GM12878 (cell line): ENCODE data around the gene RALGAPA1.

Experiments
- FOS ChIP-seq: IDR thresholded peaks from 3 replicates; pipeline ENCODE4 v1.6.1; 2011; ENCODE audit warnings: borderline replicate concordance; ENCODE audit not compliant: insufficient read length; ENCODE audit errors: extremely low read depth
- IKZF1 ChIP-seq: fragments of 450-650 bp; conservative IDR thresholded peaks from 2 replicates; pipeline ENCODE4 v1.6.1; 2017; ENCODE audit warnings: antibody characterized with exemption, mild to moderate bottlenecking
- MAX ChIP-seq: IDR thresholded peaks from 2 replicates; pipeline ENCODE4 v1.6.1; 2012; ENCODE audit warnings: low read depth, low read length, improper control_type of control experiment
- POLR2A ChIP-seq: IDR thresholded peaks from 2 replicates; pipeline ENCODE4 v1.6.1; 2011; ENCODE audit warnings: low read depth, mild to moderate bottlenecking, low read length
- POLR2AphosphoS5 ChIP-seq: IDR thresholded peaks from 2 replicates; pipeline ENCODE4 v1.6.1; 2011; ENCODE audit warnings: mild to moderate bottlenecking, low read length, inconsistent platforms
- RBBP5 ChIP-seq: fragments of 200-600 bp; sonication (generic); conservative IDR thresholded peaks from 2 replicates; pipeline ENCODE4 v1.6.1; 2016
- TCF7 ChIP-seq: IDR thresholded peaks from 2 replicates; pipeline ENCODE4 v1.6.1; 2014; ENCODE audit warnings: antibody characterized with exemption, borderline replicate concordance
- ZBTB4 ChIP-seq: fragments of 450-650 bp; formaldehyde crosslinking; IDR thresholded peaks from 2 replicates; pipeline ENCODE4 v1.4.0; 2022; ENCODE audit warnings: mild to moderate bottlenecking, moderate library complexity
- TF ChIP-seq, protein P1 (sequence below), 3 experiments: IDR thresholded peaks in 2 of 3; conservative IDR thresholded peaks in 1 of 3; 2 replicates each; pipeline ENCODE4 v1.5.1; 2011; ENCODE audit warnings: low read depth in 3 of 3, low read length in 3 of 3, mild to moderate bottlenecking in 3 of 3, control low read depth in 2 of 3, moderate library complexity in 2 of 3, inconsistent platforms in 1 of 3, mixed read lengths in 1 of 3; ENCODE audit not compliant: control insufficient read depth in 2 of 3, insufficient read depth in 1 of 3; ENCODE audit errors: extremely low read depth in 1 of 3
- TF ChIP-seq, protein P2 (sequence below): fragments of 450-650 bp; IDR thresholded peaks from 2 replicates; pipeline ENCODE4 v1.6.1; 2016; ENCODE audit warnings: mild to moderate bottlenecking

GRCh38 chr14:35810963-35811362 lies 1.9 kb upstream of the RALGAPA1 start:
- TF ChIP-seq, protein P1, sequence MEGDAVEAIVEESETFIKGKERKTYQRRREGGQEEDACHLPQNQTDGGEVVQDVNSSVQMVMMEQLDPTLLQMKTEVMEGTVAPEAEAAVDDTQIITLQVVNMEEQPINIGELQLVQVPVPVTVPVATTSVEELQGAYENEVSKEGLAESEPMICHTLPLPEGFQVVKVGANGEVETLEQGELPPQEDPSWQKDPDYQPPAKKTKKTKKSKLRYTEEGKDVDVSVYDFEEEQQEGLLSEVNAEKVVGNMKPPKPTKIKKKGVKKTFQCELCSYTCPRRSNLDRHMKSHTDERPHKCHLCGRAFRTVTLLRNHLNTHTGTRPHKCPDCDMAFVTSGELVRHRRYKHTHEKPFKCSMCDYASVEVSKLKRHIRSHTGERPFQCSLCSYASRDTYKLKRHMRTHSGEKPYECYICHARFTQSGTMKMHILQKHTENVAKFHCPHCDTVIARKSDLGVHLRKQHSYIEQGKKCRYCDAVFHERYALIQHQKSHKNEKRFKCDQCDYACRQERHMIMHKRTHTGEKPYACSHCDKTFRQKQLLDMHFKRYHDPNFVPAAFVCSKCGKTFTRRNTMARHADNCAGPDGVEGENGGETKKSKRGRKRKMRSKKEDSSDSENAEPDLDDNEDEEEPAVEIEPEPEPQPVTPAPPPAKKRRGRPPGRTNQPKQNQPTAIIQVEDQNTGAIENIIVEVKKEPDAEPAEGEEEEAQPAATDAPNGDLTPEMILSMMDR (IDR thresholded peaks at IDR 0.05 in 2 of 3, conservative IDR thresholded peaks at IDR 0.05 in 1 of 3; ENCODE audit: control insufficient read depth in 2 of 3, extremely low read depth in 1 of 3, insufficient read depth in 1 of 3, low read depth in 3 of 3, low read length in 3 of 3): no peak
- TF ChIP-seq, protein P2, sequence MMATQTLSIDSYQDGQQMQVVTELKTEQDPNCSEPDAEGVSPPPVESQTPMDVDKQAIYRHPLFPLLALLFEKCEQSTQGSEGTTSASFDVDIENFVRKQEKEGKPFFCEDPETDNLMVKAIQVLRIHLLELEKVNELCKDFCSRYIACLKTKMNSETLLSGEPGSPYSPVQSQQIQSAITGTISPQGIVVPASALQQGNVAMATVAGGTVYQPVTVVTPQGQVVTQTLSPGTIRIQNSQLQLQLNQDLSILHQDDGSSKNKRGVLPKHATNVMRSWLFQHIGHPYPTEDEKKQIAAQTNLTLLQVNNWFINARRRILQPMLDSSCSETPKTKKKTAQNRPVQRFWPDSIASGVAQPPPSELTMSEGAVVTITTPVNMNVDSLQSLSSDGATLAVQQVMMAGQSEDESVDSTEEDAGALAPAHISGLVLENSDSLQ: no peak
- no peak for TF ChIP-seq MAX
- no peak for TF ChIP-seq POLR2AphosphoS5
- TF ChIP-seq ZBTB4 (CRISPR knock-in tag): no peak
- TF ChIP-seq FOS: no peak
- TF ChIP-seq POLR2A: no peak
- no peak for TF ChIP-seq RBBP5
- TF ChIP-seq TCF7: no peak
- no peak for TF ChIP-seq IKZF1
